GM20431 (cell line): ENCODE data around the gene CDH23.

Experiments
- in situ Hi-C: fragments of 300-500 bp; cut with MseI, MboI; formaldehyde crosslinking; loops from one replicate; pipeline ENCODE4 v1.15.0; 2020; ENCODE audit warnings: low sequenced_read_pairs; ENCODE audit not compliant: unreplicated experiment

The CDH23 gene

DNA sequence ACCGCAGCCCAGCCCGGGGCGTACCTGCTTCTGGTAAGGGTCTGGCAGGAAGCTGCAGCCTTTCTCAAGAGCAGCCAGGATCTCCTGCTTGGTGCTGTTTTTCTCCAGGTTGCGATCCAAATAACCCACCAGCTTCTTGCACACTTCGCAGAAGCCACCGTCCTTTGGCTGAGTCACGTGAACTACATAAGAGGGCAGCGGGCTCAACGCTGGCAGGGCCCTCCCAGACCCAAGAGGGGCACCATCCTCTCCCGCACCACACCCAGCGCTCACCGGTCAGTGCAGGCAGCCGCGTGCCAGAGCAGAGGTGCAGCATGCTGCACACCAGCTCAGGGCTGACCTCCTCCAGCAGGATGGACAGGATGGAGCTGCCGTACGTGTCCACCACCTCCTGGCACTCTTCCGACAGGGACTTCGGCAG, 422.7 kb downstream of the CDH23 start:
- in situ Hi-C loops = no loop called here

DNA sequence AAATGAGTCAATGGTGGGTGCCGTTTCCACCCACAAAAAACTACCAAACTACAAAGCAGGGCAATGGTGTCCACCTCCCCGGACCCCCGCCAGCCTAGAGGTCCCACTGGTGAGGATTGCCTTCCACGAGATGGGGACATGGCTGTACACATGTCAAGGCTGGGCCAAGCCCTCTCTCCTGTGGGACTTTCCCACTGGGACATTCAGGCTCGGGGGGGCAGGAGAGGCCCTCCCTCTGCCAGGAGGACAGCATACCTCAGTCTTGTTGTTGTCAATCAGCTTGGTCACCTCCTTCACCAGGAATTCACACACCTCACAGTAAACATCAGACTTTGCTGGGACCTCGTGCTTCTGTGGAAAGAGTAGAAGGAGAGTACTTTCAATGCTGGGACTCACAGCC, 423.3 kb downstream of the CDH23 start:
- in situ Hi-C loops = no loop called here

DNA sequence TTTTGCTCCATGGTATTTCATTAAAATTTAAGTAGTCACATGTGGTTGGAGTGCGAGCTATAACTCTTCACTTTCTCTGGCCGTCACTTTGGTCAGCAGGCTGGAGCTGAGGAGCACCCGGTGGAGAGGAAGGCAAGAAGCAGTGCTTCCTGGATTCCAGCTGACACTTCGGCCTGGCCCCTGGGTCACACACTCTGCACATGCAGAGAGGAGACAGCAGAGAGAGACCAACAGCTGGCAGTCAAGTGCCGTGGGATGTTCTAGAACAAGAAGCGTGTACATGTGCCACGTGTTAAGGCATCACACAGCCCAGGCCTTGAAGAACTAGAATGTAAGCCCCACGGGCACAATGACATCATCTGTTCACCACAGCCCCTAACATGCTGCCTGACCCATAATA, 424.2 kb downstream of the CDH23 start:
- in situ Hi-C loops = no loop called here

DNA sequence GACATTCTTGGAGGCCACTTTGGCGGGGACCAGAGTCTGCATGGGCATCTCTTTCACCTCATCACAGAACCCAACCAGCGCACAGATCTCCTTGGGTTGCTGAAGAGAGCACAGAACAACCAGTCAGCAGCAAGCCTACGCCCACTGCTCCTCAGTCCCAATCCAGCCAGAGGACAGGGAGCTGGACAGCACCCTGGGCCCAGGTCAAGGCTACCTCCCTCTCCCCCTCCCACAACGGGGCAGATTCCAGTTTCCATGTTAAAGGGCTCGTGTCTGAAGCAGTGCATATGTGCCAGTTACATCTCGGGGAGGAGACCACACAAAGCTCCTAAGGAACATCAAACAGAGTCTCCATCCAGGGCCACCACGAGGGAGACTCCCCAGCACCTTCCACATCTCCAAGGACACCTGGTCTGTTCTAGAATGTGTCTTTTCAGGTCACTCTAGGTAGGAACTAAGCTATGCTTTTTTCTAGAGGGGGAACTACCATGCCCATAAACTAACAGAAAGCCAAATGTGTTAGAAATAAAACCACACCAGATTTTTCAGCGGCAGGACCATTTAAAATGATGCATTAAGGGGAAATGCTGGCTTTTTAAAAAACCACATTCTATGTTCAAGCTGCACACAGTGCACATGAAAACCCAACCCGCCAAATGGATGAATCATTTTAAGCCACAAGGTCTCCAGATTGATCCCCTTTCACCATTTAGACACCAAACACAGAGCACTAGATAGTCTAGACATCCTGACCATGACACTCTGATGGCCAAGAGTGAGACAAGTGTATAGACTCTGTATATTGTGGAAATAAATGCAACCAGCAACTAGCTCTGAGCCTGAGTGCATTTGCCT, 425.4 kb downstream of the CDH23 start:
- in situ Hi-C loops = no loop called here

DNA sequence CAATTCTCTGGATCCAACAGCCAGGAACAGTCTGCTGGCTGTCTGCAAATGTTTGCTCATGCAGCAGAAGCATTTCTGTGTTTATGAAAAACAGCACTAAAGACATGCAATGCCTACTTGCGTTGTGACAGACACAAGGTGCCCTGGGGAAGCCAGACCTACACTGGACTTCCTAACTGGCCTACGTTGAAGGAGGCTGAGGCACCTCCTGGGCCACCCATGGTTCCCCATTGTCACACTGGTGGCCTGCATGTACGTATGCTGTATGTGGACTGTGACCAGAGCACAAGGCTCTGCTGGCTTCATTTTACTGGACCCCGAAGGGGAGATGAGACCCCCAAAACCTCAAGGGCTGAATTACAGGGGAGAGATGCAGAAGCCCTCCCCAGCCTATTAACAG, 426.6 kb downstream of the CDH23 start:
- in situ Hi-C loops = no loop called here

DNA sequence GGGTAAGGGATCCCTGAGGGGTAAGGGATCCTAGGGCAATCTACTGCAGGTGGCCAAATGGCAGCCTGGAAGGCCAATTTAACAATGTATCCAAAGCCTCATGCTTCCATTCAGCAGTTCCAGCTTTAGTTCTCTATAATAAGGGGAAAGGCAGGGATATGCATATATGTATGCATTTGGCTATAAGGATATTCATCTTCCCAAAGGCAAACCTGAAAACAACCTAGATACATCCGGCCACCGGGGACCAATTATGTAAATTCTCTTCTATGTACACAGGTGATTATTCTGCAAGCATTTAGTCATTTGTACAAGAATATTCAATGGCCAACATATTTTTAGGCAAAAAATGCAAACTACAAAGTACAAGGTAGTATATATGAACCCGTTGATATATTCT, 427.6 kb downstream of the CDH23 start:
- in situ Hi-C loops = no loop called here

DNA sequence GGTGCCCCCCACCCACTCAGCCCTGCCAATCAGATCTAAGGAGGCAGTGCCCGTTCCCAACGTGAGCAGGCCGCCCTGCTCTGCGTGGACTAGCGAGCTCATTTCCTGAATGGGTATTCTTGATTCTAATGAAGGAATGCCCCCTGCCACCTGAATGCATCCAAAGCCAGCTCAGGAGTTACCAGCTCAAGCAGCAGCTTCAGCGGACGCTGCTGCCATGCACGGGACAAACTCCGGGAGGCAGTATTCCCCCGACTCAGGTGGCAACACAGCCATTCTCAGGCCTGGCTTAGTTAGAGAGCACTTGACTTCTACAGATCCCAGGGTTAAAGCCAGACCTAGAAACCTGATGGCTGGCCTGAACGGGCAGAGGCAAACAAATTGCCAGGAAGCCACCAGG, 428.5 kb downstream of the CDH23 start:
- in situ Hi-C loops = no loop called here

DNA sequence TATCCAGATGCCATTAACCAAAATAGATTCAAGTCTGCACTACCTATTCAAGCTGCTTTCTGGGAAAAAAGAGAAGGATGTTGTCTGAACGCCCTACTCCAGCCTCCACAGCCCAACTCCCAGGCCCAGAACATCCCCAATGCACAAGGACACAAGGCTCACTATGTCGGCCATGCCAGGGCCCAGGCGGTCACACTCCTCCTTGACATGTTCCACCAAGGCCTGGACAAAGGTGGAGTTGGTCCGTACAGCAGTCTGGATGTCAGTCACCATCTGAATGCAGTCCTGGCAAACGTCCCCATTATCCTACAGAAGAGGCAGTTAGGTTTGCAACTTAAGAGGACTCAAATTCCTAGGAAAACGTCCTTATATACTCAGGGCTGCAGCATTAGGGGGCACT, 431.1 kb downstream of the CDH23 start:
- in situ Hi-C loops = no loop called here

DNA sequence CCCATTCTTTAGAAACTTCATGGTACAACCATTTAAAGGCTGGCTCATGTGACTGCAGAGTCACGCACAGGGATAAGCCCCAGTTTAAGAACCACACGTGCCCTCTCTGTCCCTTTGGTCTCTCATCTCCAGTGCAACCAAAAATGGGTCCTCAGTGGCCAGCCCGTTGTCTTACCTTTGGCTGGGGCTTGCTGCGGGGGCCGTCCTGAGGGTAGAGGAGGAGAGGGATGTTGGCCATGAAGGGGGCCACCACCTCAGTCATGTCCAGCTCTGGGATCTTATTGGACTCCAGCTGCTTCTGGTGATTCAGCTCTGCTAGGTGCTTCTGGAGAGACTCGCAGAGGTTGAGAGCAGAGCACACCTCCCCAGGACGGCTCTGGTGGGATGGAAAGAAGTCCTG, 432.0 kb downstream of the CDH23 start:
- in situ Hi-C loops = no loop called here

DNA sequence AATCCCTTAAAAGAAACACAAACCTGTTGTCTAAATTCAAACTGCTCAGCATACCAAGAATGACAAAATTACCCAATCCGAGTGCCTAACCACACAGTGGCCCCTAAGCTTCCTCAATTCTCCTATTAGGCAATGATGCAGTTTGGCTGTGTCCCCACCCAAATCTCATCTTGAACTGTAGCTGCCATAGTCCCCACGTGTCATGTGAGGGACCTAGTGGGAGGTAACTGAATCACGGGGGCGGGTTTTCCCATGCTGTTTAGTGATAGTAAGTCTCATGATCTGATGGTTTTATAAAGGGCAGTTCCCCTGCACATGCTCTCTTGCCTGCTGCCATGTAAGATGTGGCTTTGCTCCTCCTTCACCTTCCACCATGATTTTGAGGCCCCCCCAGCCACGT, 432.5 kb downstream of the CDH23 start:
- in situ Hi-C loops = no loop called here

DNA sequence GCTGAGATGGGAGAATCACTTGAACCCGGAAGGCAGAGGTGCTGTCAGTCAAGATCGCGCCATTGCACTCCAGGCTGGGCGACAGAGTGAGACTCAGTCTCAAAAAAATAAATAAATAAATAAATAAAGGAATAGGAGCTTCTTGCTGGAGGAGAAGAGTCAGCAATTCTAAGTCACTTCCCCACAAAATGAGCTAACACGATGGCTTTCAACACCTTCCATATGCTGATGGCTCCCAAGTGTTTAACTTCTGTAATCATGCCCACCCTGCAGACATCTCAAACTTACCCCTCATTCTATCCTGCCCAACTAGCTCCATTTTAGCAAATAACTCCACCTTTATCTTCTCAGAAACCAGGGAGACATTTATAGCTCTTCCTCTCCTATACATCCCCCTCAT, 433.2 kb downstream of the CDH23 start:
- in situ Hi-C loops = loop anchor here (10.0 kb wide), 1 partner anchor 65 kb away; no protein-coding TSS in a partner anchor

DNA sequence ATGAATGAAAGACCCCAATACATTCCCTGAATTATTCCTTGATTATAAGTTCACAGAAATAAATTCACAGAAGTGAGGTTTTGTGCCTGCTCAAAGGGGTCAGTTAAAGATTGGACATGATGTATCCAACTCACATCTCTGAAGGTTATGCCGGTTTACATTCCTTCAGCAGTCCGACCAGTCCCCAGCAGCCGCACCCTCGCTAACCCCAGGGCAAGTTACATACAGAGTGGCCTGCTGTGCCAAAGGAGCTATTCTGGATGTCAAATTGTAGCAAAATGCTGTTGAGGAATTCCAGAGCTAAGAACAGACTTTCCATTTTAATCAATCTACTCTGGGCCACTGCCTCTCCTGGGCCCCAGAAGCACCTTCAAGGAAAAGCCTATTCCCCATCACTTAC, 434.0 kb downstream of the CDH23 start:
- in situ Hi-C loops = loop anchor here (10.0 kb wide), 1 partner anchor 64 kb away; no protein-coding TSS in a partner anchor

DNA sequence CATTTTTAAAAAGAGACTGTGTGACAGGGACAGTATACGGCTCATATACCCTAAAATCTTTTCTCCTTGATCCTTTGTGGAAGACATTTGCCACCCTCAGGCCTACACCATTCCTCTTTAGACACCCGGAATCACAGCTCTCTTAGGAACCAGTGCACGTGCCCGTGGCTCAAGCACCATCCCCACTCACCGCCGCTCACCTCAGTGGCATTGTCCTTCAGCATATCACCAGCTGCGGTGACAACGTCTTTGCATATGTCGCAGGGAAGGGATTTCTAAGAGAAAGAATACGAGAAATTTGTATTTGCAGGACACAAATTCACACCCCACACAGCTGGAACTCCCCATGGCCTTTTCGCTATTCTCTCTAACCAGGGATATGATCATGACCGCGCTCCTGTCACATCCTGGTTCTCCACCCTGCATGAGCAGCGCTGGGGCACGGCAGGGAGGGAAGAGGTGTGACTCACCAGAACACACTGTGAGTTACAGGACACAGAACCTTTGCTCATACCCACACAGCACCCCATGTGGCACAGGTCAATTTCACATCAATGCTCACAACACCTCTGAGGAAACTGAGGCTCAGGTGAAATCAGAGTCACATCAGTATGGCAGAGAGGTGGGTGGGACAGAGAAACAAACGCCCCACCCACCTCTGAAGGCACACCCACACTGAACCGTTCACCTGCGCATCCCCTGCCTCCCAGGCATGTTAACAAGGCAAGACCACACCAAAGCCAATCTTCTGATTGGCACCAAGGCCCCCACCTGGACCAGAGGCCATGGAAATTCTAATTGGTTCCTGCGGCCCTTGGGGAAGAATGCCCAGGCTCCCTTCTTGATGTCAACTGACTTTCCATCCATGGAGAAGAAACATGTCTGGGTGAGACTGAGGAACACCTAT, 435.2 kb downstream of the CDH23 start:
- in situ Hi-C loops = loop anchor here (10.0 kb wide), 1 partner anchor 63 kb away; no protein-coding TSS in a partner anchor

DNA sequence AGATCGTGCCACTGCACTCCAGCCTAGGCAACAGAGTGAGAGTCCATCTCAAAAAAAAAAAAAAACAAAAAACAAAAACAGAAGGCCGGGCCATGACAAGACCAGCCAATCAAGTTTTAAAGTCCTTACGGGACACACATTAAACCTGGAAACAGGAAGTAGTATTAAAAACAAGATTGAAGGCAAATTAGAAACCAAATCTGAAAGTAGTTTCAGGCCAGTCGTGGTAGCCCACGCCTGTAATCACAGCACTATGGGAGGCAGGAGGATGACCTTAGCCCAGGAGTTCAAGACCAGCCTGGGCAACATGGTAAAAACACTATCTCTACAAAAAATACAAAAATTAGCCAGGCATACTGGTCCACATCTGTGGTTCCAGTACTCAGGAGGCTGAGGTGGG, 436.2 kb downstream of the CDH23 start:
- in situ Hi-C loops = loop anchor here (10.0 kb wide), 1 partner anchor 62 kb away; no protein-coding TSS in a partner anchor

DNA sequence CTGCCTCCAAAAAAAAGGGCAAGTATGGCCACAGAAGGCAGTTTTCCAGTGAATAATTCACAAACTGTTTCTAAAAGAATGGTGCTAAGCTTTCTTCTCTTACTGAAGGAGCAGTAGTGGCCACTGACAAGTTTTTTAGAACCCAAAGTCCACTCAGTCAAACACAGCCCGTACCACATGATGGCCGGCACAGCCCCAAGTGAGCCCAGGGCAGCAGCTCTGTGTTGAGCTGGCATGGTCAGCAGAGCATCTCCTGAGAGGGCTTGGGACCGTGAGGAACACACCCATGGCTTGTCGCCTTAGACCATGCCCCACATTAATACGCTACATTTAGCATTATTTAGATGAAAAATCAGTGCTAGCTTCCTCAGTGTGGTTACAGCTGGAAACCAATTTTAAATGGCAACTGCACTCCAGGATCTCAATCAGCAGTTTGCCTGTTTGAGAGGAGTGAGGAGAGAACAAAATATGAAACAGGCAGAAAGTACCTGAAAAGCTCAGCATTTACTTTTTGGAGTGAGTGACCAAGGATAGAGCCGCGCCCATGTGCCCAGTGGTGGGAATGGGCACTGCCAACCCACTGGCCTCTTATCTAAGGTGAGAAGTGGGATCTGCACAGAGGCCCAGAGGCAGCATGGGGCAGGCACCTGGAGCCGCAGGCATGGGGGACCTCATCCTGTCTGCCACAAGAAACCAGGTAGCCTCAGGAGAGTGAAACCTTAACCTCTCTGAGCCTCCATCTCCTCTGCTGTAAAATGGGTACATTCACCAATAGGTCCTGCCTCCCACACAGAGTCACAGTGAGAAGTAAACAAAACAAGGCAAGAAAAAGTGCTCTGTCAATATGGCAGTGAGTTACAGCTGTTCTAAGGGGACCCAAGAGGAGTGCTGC, 437.0 kb downstream of the CDH23 start:
- in situ Hi-C loops = loop anchor here (10.0 kb wide), 1 partner anchor 61 kb away; no protein-coding TSS in a partner anchor

DNA sequence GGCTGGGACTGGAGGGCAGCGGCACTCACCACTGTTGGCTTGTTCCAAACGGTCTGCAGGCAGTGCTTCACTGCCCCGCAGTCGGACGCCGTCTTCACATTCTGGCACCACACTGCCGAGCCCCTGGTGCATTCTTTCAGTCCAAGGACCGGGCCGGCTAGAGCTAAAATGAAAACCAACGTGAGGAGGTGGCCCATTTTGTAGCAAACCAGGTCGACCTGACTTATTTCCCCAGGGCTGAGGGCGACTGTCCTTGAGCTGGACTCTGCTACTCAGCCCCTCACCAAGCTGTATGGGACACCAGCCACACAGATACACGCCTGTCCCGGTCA, 437.6 kb downstream of the CDH23 start:
- in situ Hi-C loops = loop anchor here (10.0 kb wide), 1 partner anchor 60 kb away; no protein-coding TSS in a partner anchor

DNA sequence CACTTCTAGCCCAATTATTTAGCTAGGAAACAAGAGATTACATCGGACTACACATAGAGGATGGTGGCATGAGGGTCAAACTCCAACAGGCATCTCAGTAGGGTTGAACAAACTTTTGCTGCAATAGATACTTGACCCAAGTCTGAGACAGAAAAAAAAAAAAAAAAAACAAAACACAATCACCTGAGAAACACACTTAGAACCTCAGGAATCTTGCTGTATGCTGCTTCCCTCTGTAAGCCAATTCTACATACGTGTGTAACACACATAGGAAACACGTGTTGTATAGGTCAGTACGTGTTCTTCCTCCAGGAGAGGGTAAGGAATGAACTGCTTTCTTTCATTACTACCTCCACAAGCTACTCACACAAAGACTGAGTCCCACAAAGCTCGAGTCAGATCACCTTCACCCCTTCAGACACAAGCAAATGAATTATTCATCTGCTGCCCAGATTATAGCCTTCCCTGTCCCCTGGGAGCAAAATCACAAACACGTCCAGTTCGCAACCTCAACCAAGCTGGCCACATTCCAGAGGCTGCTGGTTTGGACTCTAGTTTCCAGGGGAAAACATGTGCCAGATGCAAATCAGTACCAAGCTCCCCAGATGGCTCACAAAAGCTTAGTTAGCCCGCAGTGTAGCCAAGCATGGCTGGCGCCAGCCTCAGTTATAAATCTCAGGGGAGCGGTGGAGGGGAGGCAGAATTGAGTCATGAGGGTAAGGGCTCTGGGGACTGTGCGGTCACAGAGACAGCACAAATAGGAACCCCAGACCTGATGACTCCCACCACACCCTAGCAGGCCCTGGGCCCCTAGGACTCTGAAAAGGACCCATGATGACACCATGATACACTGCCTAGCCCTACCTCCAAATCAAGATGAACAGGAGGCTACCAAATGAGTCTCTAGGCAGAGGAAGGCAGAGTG, 439.2 kb downstream of the CDH23 start:
- in situ Hi-C loops = loop anchor here (10.0 kb wide), 1 partner anchor 59 kb away; no protein-coding TSS in a partner anchor

DNA sequence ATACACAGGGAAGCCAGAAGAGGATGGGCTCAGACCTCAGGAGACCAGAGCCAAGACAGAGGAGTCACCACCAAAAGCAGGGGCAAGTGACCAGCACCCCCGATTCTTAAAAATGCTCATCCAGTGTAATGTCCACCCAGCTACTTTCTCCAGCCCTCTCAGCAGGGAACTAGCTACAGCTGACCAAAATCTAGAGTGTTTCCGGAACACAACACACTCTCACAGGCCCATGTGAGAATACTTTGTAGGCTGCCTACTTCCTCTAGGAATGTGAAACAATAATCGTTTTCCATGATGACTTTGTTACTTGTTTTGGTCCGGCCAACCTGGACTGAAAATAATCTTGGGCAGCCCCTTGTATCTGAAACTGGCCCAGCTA, 439.9 kb downstream of the CDH23 start:
- in situ Hi-C loops = loop anchor here (10.0 kb wide), 1 partner anchor 58 kb away; no protein-coding TSS in a partner anchor
